Measurements from ENCODE around the gene INHBA.

INHBA gene

DNA sequence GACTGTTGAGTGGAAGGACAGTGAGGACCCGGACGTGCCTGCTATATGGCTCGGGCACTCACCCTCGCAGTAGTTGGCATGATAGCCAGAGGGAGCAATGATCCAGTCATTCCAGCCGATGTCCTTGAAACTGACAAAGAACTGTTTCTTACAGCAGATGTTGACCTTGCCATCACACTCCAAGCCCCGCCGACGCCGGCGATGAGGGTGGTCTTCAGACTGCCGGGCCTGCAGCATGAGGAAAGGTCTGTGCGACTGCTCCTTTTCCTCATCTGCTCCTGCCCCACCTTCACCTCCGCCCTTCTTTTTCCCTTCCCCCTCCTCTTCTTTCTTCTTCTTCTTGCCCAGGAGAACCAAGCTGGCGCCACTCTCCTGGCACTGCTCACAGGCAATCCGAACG lies 13.1 kb downstream of the INHBA start:
- no peak overlapping the region for H4K8ac ChIP-seq (ENCODE audit: low read depth, low read length)
- H3K9ac ChIP-seq (ENCODE audit: low read length), result no peak overlapping the region
- H3K18ac ChIP-seq (ENCODE audit: low read length), result no peak overlapping the region
- no CpG with 5 or more reads among the region's 16 CpGs for WGBS (ENCODE audit: extremely low coverage, insufficient coverage, low lambda C conversion rate)
- H3K27me3 ChIP-seq (ENCODE audit: insufficient read depth, low read length, poor library complexity), result no peaks in the 10 kb centered on the region
- H3K4me3 ChIP-seq (ENCODE audit: low read length), result no peak overlapping the region
- H3K27ac ChIP-seq (ENCODE audit: low read depth, low read length), result no peak overlapping the region
- no peak overlapping the region for H3K56ac ChIP-seq (ENCODE audit: low read length)
- H3K4me2 ChIP-seq (ENCODE audit: low read length), result no peak overlapping the region
- no peaks in the 10 kb centered on the region for H3K4me1 ChIP-seq (ENCODE audit: control insufficient read depth, low read depth, low read length)
- H3K79me1 ChIP-seq (ENCODE audit: low read length), result no peaks in the 10 kb centered on the region
- no peak overlapping the region for H2AK5ac ChIP-seq (ENCODE audit: low read length)
- H2BK5ac ChIP-seq (ENCODE audit: low read length), result no peak overlapping the region
- no peak for DNase-seq
- no peaks in the 10 kb centered on the region for H3K36me3 ChIP-seq (ENCODE audit: control insufficient read depth, insufficient read depth, low read length)
- no peaks in the 10 kb centered on the region for H3K79me2 ChIP-seq (ENCODE audit: control insufficient read depth, insufficient read depth, low read length)
- no peak overlapping the region for H4K5ac ChIP-seq (ENCODE audit: low read length)
- H2BK120ac ChIP-seq (ENCODE audit: low read depth, low read length), result no peak overlapping the region
- no peak overlapping the region for H3K23ac ChIP-seq (ENCODE audit: low read length)
- H3K4ac ChIP-seq (ENCODE audit: low read depth, low read length), result no peak overlapping the region
- H2BK15ac ChIP-seq (replicated peaks; ENCODE audit: low read depth), result no peak overlapping the region

- no peak overlapping the region for H3K23ac ChIP-seq (ENCODE audit: low read length)
- H3K4ac ChIP-seq (ENCODE audit: low read depth, low read length), result no peak overlapping the region
- no peaks in the 10 kb centered on the region for H3K4me1 ChIP-seq (ENCODE audit: control insufficient read depth, low read depth, low read length)
- no peak overlapping the region for H4K5ac ChIP-seq (ENCODE audit: low read length)
- H3K27me3 ChIP-seq (ENCODE audit: insufficient read depth, low read length, poor library complexity), result no peaks in the 10 kb centered on the region
- no peak overlapping the region for H2AK5ac ChIP-seq (ENCODE audit: low read length)
- H3K79me2 ChIP-seq (ENCODE audit: control insufficient read depth, insufficient read depth, low read length), result no peaks in the 10 kb centered on the region
- no peak overlapping the region for H2BK5ac ChIP-seq (ENCODE audit: low read length)
- no peaks in the 10 kb centered on the region for H3K79me1 ChIP-seq (ENCODE audit: low read length)
- no peak overlapping the region for H3K4me2 ChIP-seq (ENCODE audit: low read length)
- no peak overlapping the region for H3K56ac ChIP-seq (ENCODE audit: low read length)
- no peak overlapping the region for H3K18ac ChIP-seq (ENCODE audit: low read length)
- no peak for DNase-seq
- H3K9ac ChIP-seq (ENCODE audit: low read length), result no peak overlapping the region
- H2BK15ac ChIP-seq (replicated peaks; ENCODE audit: low read depth), result no peak overlapping the region
- no peaks in the 10 kb centered on the region for H3K36me3 ChIP-seq (ENCODE audit: control insufficient read depth, insufficient read depth, low read length)
- no peak overlapping the region for H3K4me3 ChIP-seq (ENCODE audit: low read length)
- H4K8ac ChIP-seq (ENCODE audit: low read depth, low read length), result no peak overlapping the region
- H2BK120ac ChIP-seq (ENCODE audit: low read depth, low read length), result no peak overlapping the region
- H3K27ac ChIP-seq (ENCODE audit: low read depth, low read length), result no peak overlapping the region
- no CpG with 5 or more reads among the region's 2 CpGs for WGBS (ENCODE audit: extremely low coverage, insufficient coverage, low lambda C conversion rate)
Measured at GRCh38 chr7:41688906-41689305, 14.0 kb downstream of the INHBA start.

DNA sequence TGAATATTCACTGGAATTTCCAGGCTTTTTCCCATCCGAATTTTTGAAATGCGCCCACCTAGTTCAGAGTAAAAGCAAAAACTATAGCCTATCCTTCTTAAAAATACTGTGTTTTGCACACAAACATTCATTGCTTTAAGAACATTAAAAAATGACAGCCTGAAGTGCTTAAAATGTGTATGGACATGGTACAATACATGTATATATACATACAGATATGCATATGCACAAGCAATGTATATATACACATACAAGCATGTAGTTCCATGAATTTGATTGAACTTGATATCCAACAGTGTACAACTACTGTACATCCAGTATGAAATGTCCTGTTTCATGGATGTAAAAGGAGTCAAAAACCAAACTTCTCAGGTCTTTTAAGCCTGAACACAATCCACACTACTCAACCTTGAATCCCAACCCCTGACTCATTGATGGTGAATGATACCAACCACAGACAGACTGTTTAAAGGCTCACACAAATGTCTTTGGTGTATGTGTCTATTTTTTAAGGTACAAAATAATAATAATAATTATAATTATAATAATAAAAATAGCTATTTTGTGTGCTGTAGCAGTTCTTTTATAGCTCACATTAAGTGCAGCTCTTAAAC lies 14.8 kb downstream of the INHBA start:
- H3K79me1 ChIP-seq (ENCODE audit: low read length), result no peaks in the 10 kb centered on the region
- H2BK15ac ChIP-seq (replicated peaks; ENCODE audit: low read depth), result no peak overlapping the region
- no peak overlapping the region for H3K27ac ChIP-seq (ENCODE audit: low read depth, low read length)
- no peak overlapping the region for H3K23ac ChIP-seq (ENCODE audit: low read length)
- H4K5ac ChIP-seq (ENCODE audit: low read length), result no peak overlapping the region
- no peaks in the 10 kb centered on the region for H3K79me2 ChIP-seq (ENCODE audit: control insufficient read depth, insufficient read depth, low read length)
- no CpG with 5 or more reads among the region's 2 CpGs for WGBS (ENCODE audit: extremely low coverage, insufficient coverage, low lambda C conversion rate)
- H2BK120ac ChIP-seq (ENCODE audit: low read depth, low read length), result no peak overlapping the region
- DNase-seq, result no peak
- H3K9ac ChIP-seq (ENCODE audit: low read length), result no peak overlapping the region
- H3K56ac ChIP-seq (ENCODE audit: low read length), result no peak overlapping the region
- no peaks in the 10 kb centered on the region for H3K4me1 ChIP-seq (ENCODE audit: control insufficient read depth, low read depth, low read length)
- H3K18ac ChIP-seq (ENCODE audit: low read length), result no peak overlapping the region
- H3K36me3 ChIP-seq (ENCODE audit: control insufficient read depth, insufficient read depth, low read length), result no peaks in the 10 kb centered on the region
- H2AK5ac ChIP-seq (ENCODE audit: low read length), result no peak overlapping the region
- no peaks in the 10 kb centered on the region for H3K27me3 ChIP-seq (ENCODE audit: insufficient read depth, low read length, poor library complexity)
- H3K4ac ChIP-seq (ENCODE audit: low read depth, low read length), result no peak overlapping the region
- no peak overlapping the region for H3K4me3 ChIP-seq (ENCODE audit: low read length)
- no peak overlapping the region for H4K8ac ChIP-seq (ENCODE audit: low read depth, low read length)
- H2BK5ac ChIP-seq (ENCODE audit: low read length), result no peak overlapping the region
- no peak overlapping the region for H3K4me2 ChIP-seq (ENCODE audit: low read length)

DNA sequence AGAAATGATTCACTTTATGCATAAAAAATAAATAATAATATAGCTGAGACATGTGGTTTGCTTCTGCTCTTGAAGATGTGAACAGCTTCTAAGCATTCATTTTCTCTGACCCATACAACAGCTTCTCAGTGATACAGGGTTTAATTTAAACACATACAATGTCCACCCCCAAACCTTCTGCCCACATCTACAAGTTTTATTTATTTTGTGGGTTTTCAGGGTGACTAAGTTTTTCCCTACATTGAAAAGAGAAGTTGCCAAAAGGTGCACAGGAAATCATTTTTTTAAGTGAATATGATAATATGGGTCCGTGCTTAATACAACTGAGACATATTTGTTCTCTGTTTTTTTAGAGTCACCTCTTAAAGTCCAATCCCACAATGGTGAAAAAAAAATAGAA lies 17.2 kb downstream of the INHBA start:
- Histone ChIP-seq H2BK120ac (ENCODE audit: low read depth, low read length) (no peak overlapping the region), H3K4me3 (ENCODE audit: low read length) (no peak overlapping the region), H4K8ac (ENCODE audit: low read depth, low read length) (no peak overlapping the region), H3K56ac (ENCODE audit: low read length) (no peak overlapping the region), H3K23ac (ENCODE audit: low read length) (no peak overlapping the region), H3K4ac (ENCODE audit: low read depth, low read length) (no peak overlapping the region), H3K9ac (ENCODE audit: low read length) (no peak overlapping the region), H3K27ac (ENCODE audit: low read depth, low read length) (no peak overlapping the region), H3K79me2 (ENCODE audit: control insufficient read depth, insufficient read depth, low read length) (no peaks in the 10 kb centered on the region), H3K4me1 (ENCODE audit: control insufficient read depth, low read depth, low read length) (no peaks in the 10 kb centered on the region), H3K18ac (ENCODE audit: low read length) (no peak overlapping the region), H3K79me1 (ENCODE audit: low read length) (no peaks in the 10 kb centered on the region), H2BK15ac (replicated peaks; ENCODE audit: low read depth) (no peak overlapping the region), H3K4me2 (ENCODE audit: low read length) (no peak overlapping the region), H4K5ac (ENCODE audit: low read length) (no peak overlapping the region), H2BK5ac (ENCODE audit: low read length) (no peak overlapping the region), H3K27me3 (ENCODE audit: insufficient read depth, low read length, poor library complexity) (no peaks in the 10 kb centered on the region), H2AK5ac (ENCODE audit: low read length) (no peak overlapping the region), H3K36me3 (ENCODE audit: control insufficient read depth, insufficient read depth, low read length) (no peaks in the 10 kb centered on the region)
- DNase-seq, result no peak
- WGBS (ENCODE audit: extremely low coverage, insufficient coverage, low lambda C conversion rate), result no CpG with 5 or more reads among the region's 1 CpG

GRCh38 chr7:41682422-41682821 lies 20.5 kb downstream of the INHBA start:
- H3K9ac ChIP-seq (ENCODE audit: low read length), result no peak overlapping the region
- no peak overlapping the region for H4K8ac ChIP-seq (ENCODE audit: low read depth, low read length)
- H3K23ac ChIP-seq (ENCODE audit: low read length), result no peak overlapping the region
- H2BK15ac ChIP-seq (replicated peaks; ENCODE audit: low read depth), result no peak overlapping the region
- no peak overlapping the region for H3K27ac ChIP-seq (ENCODE audit: low read depth, low read length)
- no peaks in the 10 kb centered on the region for H3K4me1 ChIP-seq (ENCODE audit: control insufficient read depth, low read depth, low read length)
- H3K4me3 ChIP-seq (ENCODE audit: low read length), result no peak overlapping the region
- H3K79me1 ChIP-seq (ENCODE audit: low read length), result no peaks in the 10 kb centered on the region
- H2BK5ac ChIP-seq (ENCODE audit: low read length), result no peak overlapping the region
- H2BK120ac ChIP-seq (ENCODE audit: low read depth, low read length), result no peak overlapping the region
- no peaks in the 10 kb centered on the region for H3K79me2 ChIP-seq (ENCODE audit: control insufficient read depth, insufficient read depth, low read length)
- H3K4me2 ChIP-seq (ENCODE audit: low read length), result no peak overlapping the region
- no peak overlapping the region for H3K4ac ChIP-seq (ENCODE audit: low read depth, low read length)
- no peak overlapping the region for H3K18ac ChIP-seq (ENCODE audit: low read length)
- H4K5ac ChIP-seq (ENCODE audit: low read length), result no peak overlapping the region
- no peaks in the 10 kb centered on the region for H3K36me3 ChIP-seq (ENCODE audit: control insufficient read depth, insufficient read depth, low read length)
- no peak for DNase-seq
- no peaks in the 10 kb centered on the region for H3K27me3 ChIP-seq (ENCODE audit: insufficient read depth, low read length, poor library complexity)
- H3K56ac ChIP-seq (ENCODE audit: low read length), result no peak overlapping the region
- H2AK5ac ChIP-seq (ENCODE audit: low read length), result no peak overlapping the region

DNA sequence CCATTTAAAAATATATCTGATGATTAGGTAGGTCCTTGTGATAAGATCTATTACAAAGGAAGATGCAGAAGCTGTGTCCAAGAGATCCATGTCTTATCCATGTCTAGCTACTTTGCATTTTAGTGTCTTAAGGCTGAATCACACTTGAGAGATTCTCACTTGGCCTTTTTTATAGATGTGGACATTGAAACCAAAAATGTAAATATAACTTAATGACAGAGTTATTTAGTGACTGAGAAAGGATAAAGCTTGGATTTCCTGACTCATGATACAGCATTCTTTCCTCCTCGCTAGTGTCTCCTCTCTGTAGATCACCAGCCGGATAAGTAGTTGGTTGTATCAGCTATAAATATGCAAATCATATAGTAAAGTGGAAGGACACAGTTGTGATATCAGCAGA lies 23.3 kb downstream of the INHBA start:
- no peak overlapping the region for H4K8ac ChIP-seq (ENCODE audit: low read depth, low read length)
- no peak overlapping the region for H3K9ac ChIP-seq (ENCODE audit: low read length)
- H2BK15ac ChIP-seq (replicated peaks; ENCODE audit: low read depth), result no peak overlapping the region
- H3K4me1 ChIP-seq (ENCODE audit: control insufficient read depth, low read depth, low read length), result no peaks in the 10 kb centered on the region
- no peak overlapping the region for H4K5ac ChIP-seq (ENCODE audit: low read length)
- DNase-seq, result no peak
- no CpG with 5 or more reads among the region's 2 CpGs for WGBS (ENCODE audit: extremely low coverage, insufficient coverage, low lambda C conversion rate)
- H3K79me1 ChIP-seq (ENCODE audit: low read length), result no peaks in the 10 kb centered on the region
- no peak overlapping the region for H3K56ac ChIP-seq (ENCODE audit: low read length)
- no peak overlapping the region for H3K4me3 ChIP-seq (ENCODE audit: low read length)
- no peak overlapping the region for H2AK5ac ChIP-seq (ENCODE audit: low read length)
- H3K4me2 ChIP-seq (ENCODE audit: low read length), result no peak overlapping the region
- no peaks in the 10 kb centered on the region for H3K79me2 ChIP-seq (ENCODE audit: control insufficient read depth, insufficient read depth, low read length)
- no peak overlapping the region for H2BK120ac ChIP-seq (ENCODE audit: low read depth, low read length)
- no peaks in the 10 kb centered on the region for H3K36me3 ChIP-seq (ENCODE audit: control insufficient read depth, insufficient read depth, low read length)
- H3K23ac ChIP-seq (ENCODE audit: low read length), result no peak overlapping the region
- no peak overlapping the region for H2BK5ac ChIP-seq (ENCODE audit: low read length)
- no peak overlapping the region for H3K18ac ChIP-seq (ENCODE audit: low read length)
- H3K27ac ChIP-seq (ENCODE audit: low read depth, low read length), result no peak overlapping the region
- no peak overlapping the region for H3K4ac ChIP-seq (ENCODE audit: low read depth, low read length)
- H3K27me3 ChIP-seq (ENCODE audit: insufficient read depth, low read length, poor library complexity), result no peaks in the 10 kb centered on the region

Measured in mesendoderm (in vitro differentiated cells).